GM19438 (cell line): Measurements from ENCODE around the gene RHBDL1.

Experiments used
- ATAC-seq: cut with Tn5 transposase; IDR thresholded peaks from one replicate; pipeline ENCODE4 v1.9.1; 2021; ENCODE audit warnings: low read depth; ENCODE audit not compliant: unreplicated experiment

Gene RHBDL1

DNA sequence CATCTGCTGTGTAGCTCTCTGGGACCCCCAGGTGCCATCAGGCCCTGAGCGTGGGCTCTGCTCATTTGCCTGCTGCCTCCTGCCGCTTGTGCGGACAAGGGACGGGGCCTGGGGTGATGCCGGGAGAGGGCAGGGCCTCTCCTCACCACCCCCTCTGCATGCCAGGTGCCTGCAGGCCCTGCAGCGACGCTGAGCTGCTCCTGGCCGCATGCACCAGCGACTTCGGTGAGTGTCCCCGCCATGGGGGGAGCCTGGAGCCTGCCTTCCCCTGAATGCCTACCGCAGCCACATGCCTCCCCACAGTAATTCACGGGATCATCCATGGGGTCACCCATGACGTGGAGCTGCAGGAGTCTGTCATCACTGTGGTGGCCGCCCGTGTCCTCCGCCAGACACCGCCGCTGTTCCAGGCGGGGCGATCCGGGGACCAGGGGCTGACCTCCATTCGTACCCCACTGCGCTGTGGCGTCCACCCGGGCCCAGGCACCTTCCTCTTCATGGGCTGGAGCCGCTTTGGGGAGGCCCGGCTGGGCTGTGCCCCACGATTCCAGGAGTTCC, 41.4 kb downstream of the RHBDL1 start:
- ATAC-seq = no peak

DNA sequence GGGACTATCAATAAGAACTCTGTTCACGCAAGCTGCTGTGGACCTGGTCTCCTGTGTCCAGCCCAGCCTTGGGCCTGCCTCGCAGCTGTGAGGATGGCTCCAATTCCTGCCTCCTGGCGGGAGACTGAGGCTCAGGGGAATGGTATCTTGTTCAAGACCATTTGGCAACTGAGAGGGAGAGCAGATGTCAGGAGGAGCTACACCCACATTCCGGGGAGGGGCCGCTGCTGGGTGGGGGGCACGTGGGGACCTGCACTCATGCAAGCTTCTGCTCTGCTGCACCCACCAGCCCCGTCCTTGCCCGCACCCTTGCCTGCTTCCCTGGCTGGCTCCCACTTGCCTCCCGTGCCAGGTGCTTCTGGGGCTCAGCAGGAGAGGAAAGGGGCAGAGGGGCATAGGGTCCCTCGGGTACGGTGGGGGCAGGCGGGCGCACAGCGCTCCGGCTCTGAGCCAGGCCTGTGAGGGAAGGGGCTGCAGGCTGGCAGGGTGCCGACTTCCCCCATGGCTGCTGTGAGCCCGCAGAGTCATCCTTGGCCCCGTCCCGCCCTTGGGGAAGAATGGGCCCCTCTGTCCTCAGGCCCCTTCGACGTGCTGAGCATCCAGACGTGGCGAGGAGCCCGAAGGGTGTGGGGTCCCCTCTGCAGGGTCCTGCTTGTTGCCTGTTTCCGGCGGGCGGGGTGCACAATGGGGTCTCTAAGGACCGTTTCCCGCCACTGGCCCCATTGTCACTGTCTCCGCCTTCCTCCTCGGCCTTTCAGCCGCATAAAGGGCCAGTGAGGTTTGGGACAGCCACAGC, 42.2 kb downstream of the RHBDL1 start:
- no peak for ATAC-seq

DNA sequence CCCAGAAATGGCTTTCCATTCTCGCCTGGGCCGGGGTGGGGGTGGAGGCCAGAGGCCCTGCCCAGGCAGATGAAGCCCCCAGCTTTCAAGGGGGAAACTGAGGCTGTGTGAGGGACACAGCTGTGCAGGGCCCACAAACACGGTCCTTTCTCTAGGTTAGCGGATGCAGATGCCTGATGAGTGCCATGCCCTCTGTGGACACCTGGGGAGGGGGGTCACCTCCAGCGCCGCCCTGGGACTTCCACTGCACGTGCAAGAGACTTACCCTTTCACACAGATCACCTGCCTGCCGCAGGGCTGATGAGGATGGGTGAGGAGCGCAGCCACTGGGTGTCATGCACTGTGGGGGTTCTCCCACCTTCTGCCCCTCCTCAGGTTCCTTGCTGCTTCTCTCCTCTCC, 42.9 kb downstream of the RHBDL1 start:
- no peak for ATAC-seq

DNA sequence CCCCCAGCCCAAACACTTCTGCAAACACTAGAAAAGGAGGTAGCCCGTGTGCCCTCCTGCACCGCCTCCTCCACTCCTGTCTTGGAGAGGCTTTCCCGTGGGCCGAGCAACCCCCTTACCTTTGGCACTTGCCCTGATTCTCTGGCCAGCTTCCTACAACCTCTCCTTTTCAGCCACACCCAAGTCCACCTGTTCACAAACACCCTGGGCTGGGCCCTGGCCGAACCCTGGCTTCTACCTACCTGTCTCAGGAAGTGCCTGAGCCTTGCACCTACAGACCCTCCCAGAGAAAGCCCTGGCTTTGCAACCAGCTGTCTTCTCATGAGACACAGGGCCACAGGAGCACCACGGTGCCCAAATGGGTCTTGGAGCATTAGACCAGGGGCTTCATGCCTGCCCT, 43.5 kb downstream of the RHBDL1 start:
- no peak for ATAC-seq

DNA sequence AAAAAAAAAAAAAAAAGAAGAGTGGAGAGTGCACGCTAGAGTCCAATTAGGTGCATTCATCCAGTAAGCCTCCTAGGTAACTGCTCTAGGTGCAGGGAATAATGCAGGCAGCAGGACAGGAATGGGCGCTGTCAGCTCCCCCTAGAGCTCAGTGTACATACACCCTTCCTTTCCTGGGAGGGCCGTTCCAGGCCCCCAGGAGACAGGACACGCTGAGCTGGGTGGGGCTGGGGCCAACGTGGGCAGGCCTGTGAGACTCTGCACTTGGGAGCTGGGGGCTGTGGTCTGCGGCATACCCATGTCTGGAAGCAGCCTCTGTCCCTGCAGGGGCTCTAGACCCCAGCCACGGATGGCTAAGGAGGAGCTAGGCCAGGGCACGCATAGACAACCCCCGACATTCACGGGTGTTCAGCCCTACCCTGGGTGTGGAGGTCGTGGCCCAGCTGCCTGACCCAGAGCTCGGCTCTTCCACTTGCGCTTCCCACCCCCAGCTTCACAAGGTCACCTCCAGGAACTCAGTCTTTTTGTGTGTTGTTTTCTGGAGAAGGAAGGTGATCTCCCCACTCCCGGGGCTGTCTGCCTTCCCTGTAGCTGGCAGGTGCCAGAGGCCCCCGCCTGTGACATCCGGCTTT, 44.5 kb downstream of the RHBDL1 start:
- ATAC-seq = peak; percentile 2

DNA sequence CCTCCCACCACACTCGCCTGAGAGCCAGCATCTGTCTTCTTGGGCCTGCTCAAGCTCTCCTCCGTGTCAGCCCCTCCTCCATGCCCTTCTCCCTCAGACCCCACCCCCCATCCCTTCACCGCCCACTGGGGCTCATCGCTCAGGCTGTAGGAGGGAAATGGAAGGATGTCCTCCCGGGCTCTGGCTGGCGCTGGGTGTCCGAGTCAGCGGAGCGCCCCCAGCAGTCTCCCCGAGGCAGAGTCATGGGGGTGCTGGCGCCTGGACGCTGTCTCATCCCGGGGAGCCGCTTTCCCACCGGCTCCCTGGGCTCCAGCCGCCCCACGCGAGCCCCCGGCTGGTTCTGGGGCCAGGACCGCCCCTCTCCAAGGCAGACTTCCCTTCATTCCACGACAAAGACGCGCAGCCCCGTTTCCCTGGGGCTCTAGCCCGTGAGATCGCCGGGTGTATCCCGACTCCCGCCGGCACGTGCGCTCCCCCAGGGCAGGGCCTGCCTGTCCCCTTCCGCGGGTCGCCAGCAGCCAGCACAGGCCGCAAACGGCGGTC, 45.0 kb downstream of the RHBDL1 start:
- peak; percentile 28 for ATAC-seq

DNA sequence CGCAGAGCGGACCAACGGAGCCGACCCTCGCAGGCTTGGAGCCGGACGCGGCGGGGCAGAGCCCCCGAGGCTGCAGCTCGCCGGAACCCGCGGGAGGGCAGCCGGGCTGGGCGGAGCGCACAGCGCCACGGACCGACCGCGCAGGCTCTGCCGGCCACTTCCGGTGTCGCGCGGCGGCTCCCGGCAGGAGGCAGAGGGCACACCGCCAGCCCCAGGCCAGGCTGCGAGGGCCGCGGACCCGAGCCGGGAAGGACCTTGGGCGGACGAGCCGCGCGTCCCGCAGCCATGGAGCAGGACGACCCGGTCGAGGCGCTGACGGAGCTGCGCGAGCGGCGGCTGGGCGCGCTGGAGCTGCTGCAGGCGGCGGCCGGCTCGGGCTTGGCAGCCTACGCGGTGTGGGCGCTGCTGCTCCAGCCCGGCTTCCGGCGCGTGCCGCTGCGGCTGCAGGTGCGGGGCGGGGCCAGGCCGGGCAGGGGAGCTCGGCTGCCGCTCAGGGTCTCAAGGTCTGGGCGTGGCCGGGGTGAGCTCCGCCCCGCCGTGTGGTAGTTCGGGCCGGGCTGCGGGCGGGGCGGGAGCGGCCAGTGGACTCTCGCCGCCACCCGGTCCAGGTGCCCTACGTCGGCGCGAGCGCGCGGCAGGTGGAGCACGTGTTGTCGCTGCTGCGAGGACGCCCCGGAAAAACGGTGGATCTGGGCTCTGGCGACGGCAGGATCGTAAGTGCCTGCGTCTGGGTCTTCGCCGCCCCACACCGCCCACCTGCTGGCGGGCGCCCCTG, 45.7 kb downstream of the RHBDL1 start, which contains the start of gene ANTKMT:
ANTKMT (plus strand) TSS at position 157 of the 775 bp plus-strand sequence; CDS start at position 286, 129 bp downstream.
- peak; percentile 64 for ATAC-seq

DNA sequence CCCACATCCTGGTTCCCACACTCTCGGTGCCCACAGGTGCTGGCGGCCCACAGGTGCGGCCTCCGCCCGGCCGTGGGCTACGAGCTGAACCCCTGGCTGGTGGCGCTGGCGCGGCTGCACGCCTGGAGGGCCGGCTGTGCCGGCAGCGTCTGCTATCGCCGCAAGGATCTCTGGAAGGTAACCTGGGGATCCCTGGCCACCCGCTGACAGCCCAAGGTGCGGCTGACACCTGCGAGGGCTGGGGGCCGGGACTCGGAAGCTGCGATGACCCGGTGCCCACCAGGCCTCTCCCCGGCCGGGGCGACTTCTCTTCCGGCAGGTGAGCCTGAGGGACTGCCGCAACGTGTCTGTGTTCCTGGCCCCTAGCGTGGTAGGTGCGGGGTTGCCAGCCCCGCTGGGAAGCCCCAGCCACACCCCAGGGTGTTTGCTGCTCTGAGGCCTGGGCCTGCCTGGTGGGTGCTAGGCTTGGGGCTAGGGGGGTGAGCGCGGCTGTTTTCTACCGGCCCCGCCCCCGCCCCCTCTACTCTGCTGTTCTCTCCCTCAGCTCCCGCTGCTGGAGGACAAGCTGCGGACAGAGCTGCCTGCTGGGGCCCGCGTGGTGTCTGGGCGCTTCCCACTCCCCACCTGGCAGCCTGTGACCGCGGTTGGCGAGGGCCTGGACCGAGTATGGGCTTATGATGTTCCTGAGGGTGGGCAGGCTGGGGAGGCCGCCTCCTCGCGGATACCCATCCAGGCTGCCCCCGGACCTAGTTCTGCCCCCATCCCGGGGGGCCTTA, 46.5 kb downstream of the RHBDL1 start:
- ATAC-seq = no peak

DNA sequence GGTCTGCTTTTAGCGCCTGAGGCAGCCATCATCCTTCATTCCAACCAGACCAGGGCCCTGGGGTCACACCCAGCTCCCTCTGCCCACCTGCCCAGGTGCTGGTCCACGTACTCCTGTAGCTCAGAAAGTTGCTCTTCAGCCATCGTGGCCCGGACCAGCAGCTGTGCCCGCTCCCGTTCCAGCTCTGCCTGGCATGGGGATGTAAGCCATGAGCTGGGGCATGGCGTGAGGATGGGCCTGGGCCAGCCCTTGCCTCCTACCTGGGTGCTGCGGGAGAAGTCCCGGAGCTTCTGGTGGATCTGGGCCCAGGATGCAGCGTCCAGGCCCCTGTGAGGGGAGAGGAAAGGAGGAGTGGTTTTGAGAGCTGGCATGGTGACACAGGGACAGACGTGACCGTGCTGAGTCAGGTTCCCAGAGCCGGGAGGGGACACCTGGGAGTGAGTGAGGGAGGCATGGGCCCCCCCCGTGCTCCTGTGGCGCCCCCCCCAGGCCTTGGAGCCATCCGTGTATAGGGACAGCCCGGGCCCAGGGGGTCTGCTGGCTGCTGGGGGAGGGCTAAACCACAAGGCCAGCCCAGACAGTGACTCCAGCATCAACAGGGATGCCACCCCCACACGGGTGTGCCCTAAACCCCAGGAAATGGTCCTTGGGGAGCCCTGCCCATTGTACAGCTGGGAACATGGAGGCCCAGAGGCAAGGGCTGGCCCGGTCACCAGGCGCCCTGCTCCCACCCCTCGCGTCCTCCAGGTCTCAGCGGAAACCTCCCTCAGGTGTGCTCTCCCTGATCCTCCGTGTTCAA, 47.6 kb downstream of the RHBDL1 start:
- no peak for ATAC-seq

DNA sequence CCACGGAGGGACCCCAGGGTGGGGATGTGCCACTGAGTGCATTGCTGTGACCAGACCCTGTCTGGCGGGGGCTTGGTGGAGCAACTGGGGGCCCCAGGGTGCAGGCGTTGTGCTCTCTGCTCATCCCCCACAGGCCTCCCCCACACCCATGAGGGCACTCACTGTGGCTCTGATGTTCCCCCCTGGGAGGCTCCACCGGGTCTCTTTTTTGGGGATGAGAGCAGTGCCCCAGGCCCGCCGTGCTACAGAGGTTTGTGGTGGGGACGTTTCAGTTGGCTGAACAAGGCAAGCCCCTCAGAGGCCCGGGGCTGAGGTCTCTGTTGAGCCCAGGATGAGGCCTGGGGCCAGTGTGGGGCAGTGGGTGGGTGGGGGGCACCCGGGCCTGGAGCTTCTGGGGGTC, 48.2 kb downstream of the RHBDL1 start:
- ATAC-seq = no peak

DNA sequence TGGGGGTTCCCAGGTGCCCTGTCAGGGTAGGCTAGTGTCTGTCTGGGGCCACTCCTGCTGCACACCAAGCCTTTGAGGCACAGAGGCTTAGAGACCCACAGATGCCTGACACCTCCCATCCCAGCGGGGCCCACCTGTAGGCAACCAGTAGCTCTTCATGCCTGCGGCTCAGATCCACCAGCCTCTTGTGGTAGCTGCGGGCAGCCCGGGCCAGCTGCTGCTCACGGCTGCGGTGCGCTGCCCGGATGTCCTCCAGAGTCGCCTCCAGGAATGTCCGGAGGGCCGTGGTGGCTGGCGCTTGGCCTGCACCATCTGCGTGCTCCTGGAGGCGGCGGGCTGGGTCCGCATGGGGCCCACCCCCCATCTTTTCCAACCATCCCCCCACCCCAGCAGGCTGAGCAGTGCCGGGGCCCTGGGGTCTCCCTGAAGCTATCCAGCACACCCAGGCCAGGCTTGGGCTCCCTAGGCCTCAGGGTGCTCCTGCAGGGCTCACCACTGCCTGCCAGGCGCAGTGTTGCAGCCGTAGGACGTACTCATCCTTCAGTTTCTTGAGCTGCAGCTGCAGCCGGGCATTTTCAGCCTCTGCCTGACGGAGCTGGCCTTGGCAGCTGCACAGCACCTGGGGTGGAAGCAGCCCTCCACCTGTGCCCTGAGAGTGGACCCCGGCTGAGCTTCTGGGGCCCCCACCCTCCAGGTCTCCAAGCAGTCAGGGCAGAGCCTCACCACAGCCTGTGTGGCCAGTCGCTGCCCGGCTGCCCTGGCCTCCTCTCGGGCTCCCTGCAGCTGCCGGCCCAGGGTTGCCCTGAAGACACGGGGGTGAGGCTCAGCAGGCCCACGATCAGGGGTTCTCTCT, 48.9 kb downstream of the RHBDL1 start:
- no peak for ATAC-seq

DNA sequence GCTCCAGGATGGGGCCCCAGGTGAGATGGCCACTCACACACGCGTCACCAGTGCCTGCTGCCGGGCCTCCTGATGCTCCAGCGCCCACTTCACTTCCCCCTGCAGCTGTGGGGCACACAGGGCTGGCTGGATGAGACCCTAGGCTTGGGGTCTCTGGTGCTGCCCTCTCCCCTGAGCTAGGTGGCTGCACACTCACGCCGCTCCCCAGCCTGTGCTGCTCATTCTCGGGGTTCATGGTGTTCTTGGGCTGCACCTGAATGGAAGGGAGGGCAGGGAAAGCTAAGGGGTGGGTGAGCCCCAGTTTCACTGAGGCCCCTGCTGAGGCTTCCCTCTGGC, 49.5 kb downstream of the RHBDL1 start:
- no peak for ATAC-seq

DNA sequence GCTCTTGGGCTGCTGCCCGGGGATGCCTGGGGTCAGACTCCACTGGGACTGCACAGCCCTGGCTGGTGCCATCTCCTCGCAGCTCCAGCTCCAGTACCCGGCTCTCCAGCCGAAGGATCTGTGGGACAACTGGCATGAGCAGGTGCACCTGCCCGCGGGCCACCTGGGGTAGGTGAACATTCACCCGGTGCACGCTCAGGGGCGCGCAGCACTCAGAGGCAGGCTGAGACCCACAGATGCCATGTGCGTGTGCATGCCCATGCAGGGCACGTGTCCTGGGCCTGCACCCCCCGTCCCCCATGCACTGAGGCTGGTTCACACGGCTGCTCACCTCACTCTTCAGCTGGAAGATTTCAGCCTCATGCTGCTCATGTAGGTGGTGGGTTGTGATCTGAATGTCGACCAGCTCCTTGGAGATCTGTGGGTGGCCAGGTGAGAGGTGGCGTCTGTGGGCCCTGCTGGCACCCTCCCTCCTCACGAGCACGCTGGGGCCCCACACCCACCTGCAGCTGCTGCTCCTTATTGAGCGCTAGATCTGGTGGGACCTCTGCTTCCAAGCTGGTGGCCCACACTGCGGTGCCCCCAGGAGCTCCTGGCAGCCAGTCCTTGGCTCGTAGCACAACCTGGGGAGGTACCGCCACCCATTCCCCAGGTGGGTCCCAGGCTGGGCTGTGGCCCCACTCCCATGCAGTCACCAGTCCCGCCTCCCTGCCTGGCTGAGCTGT, 50.2 kb downstream of the RHBDL1 start:
- ATAC-seq = no peak

DNA sequence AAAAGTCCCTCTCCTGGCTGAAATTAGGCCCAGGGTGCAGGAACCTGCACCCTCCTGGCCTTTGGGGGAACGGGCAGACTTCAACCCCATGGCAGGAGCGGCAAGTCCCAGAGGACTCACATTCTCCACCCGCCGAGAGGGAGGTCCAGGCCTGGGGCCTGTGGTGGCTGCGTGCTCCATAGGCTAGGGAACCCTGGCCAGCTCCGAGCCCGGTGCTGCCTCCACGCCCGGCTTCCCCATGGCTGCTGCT, 50.6 kb downstream of the RHBDL1 start:
- no peak for ATAC-seq

DNA sequence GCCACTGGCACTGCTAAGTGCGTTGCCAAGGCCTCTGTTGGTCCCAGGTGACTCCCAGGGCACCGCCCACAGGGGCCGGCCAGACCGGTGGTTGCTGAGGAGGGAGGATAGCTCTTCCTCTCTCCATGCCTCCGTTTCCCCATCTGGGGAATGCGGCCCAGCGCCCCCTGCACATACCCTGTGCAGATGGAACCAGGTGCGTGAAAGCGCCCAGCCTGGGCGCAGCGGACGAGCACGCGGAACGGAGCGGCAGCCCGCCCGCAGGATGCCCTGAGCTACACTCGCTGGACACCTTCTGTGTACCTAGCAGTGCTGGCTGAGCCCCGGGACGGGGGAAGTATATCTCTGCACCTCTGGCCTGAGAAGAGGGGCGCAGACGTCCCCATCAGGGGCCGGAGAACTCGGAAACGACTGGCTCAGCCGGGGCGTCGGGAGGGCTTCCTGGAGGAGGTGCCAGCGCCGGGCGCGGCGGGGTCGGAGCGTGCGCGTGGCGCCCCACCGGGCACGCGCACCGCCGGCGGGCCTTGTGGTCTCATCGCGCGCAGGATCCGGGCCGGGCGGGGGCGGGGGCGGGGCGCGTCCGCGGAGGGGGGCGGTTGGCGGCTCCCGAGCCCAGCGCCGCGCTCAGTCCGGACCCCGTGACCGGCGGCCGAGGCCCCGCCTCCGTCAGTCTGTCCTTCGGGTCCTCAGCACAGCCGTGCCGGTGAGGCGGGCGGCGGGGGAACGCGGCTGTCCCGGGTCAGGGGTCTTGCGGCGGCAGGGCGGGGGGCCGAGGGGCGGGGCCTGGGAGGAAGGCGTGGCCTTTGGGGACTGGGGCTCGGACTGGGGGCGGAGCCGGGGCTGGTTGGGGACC, 51.2 kb downstream of the RHBDL1 start, which contains the start of the genes CCDC78 and HAGHL:
CCDC78 (minus strand) TSS at position 6 of the 853 bp plus-strand sequence. CDS start 76 bp downstream, outside the sequence.
HAGHL (plus strand) TSS at position 669 of the 853 bp plus-strand sequence. CDS start 404 bp downstream, outside the sequence.
- ATAC-seq = no peak

DNA sequence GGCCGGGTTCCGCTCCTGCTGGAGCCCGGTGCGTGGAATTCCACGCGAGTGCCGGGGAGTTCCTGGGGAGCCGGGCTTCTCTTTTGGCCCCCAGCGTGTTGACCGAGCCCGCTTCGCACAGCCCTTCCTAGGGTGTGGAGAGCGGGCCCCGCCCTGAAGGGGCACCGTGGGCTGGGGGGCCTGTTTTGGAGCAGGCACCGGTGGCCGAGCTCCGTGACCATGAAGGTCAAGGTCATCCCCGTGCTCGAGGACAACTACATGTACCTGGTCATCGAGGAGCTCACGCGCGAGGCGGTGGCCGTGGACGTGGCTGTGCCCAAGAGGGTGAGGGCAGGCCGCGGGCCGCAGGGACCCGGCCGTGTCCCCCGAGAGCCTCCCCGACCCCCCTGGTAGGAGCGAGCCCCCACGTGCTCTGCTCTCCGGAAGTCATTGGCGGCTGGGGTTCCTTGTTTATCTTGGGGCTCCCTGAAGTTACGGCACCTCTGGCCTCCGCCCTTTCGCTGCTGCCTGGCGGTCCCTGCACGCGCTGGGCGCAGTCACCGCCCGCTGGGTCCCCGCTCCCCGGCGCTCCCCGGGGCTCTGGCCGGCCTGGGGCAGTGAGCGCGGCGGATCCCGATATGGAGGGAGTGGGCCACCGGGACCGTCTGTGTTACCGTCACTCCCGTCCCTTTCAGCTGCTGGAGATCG, 52.0 kb downstream of the RHBDL1 start:
- no peak for ATAC-seq
